Lower lobe of right lung (tissue), 2 donors: ENCODE results near the gene XYLT1. TPM values are rescaled to one million over a fixed set of nuclear protein-coding genes. Genes with fewer than 3 reads are reported as not detected.

Experiments
- ATAC-seq, 2 donors: fragments of 200-7000 bp; cut with Tn5 transposase; one replicate each; pipeline ENCODE4 v1.9.1; 2020 to 2022; ENCODE audit warnings: mild to moderate bottlenecking in 2 of 2, moderate library complexity in 2 of 2
- DNase-seq: peaks from one replicate; pipeline ENCODE4 v3.0.0-alpha.2; 2020
- H3K27ac ChIP-seq: fragments of 200-600 bp; one replicate; pipeline ENCODE4 v1.8.0; 2022
- H3K27me3 ChIP-seq: fragments of 200-600 bp; one replicate; pipeline ENCODE4 v1.8.0; 2022; ENCODE audit warnings: low read depth
- H3K36me3 ChIP-seq: fragments of 200-600 bp; one replicate; pipeline ENCODE4 v1.8.0; 2022; ENCODE audit warnings: mild to moderate bottlenecking
- H3K4me1 ChIP-seq: fragments of 200-600 bp; one replicate; pipeline ENCODE4 v1.8.0; 2022
- H3K4me3 ChIP-seq: fragments of 200-600 bp; one replicate; pipeline ENCODE4 v1.8.0; 2022; ENCODE audit warnings: mild to moderate bottlenecking
- H3K9me3 ChIP-seq: fragments of 200-600 bp; one replicate; pipeline ENCODE4 v1.8.0; 2022
- intact Hi-C: fragments of 100-400 bp; cut with DNase I; formaldehyde crosslinking; loops from one replicate; pipeline ENCODE4 v1.11.0; 2022
- total RNA-seq: library from RNA; stranded (reverse); fragmentation: NEBNext Ultra II Directional; extraction: Animal tissue kit (Norgen Biotek cat#: 25700); gene quantifications from one replicate; pipeline ENCODE4 v1.2.1, GENCODE V29; 2021
- TF ChIP-seq, protein P1 (sequence below): fragments of 200-600 bp; IDR thresholded peaks from one replicate; pipeline ENCODE4 v1.8.0; 2022; ENCODE audit warnings: antibody characterized with exemption, mild to moderate bottlenecking
- donor health status: DM: no; HTN: yes; CAD: no; lungs with severe emphysema.

Gene XYLT1
- total RNA-seq, 1 donor from 2014 or later = 9.0 TPM

DNA sequence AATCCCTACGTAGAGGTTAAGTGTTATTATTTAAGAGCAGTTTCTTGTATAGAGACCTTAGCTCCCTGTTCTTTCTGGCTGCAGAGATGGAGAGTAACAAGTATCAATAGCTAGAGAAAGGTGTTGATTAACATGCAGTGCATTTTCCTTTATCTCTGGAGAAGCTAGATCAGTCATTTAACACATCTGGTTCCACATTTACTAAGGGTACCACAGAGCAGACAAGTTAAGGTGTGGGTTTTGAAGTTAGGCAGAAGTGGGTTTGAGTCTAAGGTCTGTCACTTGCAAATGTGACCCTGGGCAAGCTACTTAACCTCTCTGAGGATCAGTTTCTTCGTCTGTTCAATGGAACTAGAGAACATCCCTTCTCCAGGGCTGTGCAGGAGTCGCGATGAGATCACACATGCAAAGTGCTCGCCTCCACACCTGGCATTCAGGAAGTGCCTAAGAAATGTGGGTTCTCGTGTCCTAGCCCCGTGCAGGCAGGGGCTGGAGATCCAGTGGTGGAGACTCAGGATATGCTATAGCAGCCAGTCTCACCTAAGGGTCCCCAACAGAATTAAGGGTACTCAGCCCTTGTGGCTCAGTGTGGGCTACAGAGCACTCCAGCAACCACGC, 224.4 kb downstream of the XYLT1 start:
- no peaks in the 10 kb centered on the region for H3K36me3 ChIP-seq
- no peaks in the 10 kb centered on the region for H3K9me3 ChIP-seq
- intact Hi-C loops = no loop called here
- no peak overlapping the region for H3K4me3 ChIP-seq
- H3K27me3 ChIP-seq = no peaks in the 10 kb centered on the region
- H3K4me1 ChIP-seq = no peaks in the 10 kb centered on the region
- TF ChIP-seq, protein P1, sequence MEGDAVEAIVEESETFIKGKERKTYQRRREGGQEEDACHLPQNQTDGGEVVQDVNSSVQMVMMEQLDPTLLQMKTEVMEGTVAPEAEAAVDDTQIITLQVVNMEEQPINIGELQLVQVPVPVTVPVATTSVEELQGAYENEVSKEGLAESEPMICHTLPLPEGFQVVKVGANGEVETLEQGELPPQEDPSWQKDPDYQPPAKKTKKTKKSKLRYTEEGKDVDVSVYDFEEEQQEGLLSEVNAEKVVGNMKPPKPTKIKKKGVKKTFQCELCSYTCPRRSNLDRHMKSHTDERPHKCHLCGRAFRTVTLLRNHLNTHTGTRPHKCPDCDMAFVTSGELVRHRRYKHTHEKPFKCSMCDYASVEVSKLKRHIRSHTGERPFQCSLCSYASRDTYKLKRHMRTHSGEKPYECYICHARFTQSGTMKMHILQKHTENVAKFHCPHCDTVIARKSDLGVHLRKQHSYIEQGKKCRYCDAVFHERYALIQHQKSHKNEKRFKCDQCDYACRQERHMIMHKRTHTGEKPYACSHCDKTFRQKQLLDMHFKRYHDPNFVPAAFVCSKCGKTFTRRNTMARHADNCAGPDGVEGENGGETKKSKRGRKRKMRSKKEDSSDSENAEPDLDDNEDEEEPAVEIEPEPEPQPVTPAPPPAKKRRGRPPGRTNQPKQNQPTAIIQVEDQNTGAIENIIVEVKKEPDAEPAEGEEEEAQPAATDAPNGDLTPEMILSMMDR = no peak
- no peak overlapping the region for H3K27ac ChIP-seq
- no peak for ATAC-seq
- DNase-seq = no peak

DNA sequence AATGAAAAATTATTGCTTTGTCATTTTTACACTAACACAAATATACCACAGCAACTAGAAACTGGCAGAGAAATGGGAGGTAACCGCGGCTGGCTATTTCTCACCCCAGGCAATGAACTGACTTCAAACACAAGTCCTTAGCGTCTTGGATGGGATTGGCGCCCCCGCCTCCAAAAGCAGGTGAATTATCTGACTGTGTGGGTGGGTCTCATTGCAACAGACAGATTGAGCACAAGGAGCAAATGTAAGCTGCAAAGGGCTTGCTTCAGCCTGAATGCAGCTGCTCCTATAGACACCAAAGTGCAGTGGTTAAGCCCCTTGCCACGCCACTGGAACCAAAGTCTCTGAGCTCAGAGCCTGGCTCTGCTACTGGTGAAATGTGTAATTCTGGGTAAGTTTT, 225.0 kb downstream of the XYLT1 start:
- intact Hi-C loops = no loop called here
- TF ChIP-seq, protein P1 = no peak
- H3K9me3 ChIP-seq = no peaks in the 10 kb centered on the region
- ATAC-seq (no peak), DNase-seq (no peak)
- H3K27me3 ChIP-seq = no peaks in the 10 kb centered on the region
- H3K4me1 ChIP-seq = no peaks in the 10 kb centered on the region
- no peaks in the 10 kb centered on the region for H3K36me3 ChIP-seq
- H3K4me3 ChIP-seq = no peak overlapping the region
- H3K27ac ChIP-seq = no peak overlapping the region

DNA sequence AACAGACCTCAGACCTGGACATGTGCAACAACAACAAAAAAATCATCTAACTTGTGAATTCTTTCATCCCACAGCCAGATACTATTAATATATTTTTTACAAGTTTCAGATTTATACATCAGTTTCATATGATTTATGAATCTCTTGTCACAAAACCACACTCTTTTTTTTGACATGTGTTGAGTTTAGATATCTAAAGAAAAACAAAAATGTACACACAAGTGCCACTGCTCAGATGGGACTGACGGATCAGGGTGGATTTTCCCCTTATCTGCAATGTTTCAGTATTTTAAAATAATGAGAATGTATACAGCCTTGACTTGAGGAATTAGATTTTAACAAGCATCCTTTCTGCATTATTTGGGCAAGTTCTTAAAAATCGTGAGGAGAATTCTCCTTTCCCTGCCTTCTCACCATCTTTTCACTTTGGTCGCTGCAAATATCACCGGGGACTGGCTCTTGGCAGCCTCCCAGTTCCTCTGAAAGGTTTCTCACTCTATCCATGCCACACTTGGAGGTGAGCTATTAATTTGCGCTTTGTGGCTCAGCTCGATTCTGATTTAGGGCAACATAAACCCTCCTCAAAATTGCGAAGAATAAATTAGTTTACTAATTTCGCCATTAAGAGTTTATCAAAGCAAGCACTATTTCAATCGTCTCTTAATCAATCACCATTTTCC, 225.7 kb downstream of the XYLT1 start:
- Histone ChIP-seq H3K27me3 (no peaks in the 10 kb centered on the region), H3K4me3 (no peak overlapping the region), H3K36me3 (no peaks in the 10 kb centered on the region), H3K27ac (no peak overlapping the region), H3K9me3 (no peaks in the 10 kb centered on the region), H3K4me1 (no peaks in the 10 kb centered on the region)
- TF ChIP-seq, protein P1 = no peak
- intact Hi-C loops = no loop called here
- ATAC-seq (no peak), DNase-seq (no peak)

DNA sequence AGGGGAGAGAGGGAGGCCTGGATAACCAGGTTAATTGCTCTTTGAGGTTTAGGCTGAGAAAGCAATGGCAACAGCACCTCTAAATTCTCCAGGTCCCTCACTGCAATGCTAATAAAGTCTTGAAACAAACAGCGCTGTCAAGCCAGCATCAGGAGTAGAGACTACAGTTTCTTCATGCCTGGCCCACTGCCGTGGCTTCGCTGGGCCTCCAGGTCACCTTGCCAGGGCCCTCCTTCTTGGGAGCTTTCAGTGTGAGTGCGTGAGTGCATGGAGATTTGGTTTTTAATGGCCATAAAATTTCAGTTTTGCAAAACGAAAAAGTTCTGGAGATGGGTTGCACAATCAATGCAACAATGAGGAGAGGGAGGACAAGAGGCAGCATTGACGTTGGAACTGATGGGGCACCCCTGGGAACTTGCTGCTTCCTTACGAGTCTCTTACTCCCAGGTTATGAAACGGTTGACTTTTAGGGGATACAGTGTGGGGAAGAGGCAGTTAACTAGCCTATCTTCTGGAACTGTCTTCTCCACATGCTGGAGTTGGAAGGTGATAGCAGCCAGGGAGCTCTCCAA, 229.4 kb downstream of the XYLT1 start:
- no peaks in the 10 kb centered on the region for H3K9me3 ChIP-seq
- TF ChIP-seq, protein P1 = no peak
- no peaks in the 10 kb centered on the region for H3K27me3 ChIP-seq
- no peaks in the 10 kb centered on the region for H3K4me1 ChIP-seq
- H3K36me3 ChIP-seq = no peaks in the 10 kb centered on the region
- DNase-seq (no peak), ATAC-seq (no peak)
- no peak overlapping the region for H3K27ac ChIP-seq
- no peak overlapping the region for H3K4me3 ChIP-seq
- intact Hi-C loops = no loop called here

DNA sequence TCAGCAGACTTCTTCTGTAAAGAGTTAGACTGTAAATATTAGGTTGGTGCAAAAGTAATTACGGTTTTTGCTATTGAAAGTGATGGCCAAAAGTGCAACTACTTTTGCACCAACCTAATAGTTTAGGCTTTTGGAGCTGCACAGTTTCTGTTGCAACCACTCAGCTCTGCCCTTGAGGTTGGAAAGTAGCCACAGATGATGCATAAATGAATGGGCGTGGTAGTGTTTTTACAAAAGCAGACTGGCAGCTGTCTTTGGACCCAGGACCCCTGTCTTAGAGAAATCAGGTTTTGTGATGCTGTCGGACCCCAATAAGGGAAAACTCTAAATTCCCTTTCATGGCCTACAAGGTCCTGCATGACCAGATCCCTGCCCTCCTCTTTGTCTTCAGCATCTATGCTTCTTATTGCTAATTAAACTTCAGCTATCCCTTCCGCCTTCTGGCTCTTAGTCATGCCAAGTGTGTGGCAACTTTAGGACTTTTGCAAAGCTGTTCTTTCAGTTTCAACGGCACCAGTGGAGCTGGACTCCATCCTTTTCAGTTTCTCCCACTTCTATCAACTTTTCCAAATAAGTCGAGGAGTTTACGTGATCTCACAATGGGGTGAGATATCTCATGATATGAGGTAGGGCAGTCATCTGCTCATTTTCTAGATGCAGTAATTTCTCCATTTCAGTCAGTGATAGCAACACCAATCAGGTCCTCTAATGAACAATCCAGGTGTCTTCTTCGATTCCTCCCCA, 232.3 kb downstream of the XYLT1 start:
- H3K4me3 ChIP-seq = no peak overlapping the region
- no peak overlapping the region for H3K27ac ChIP-seq
- H3K9me3 ChIP-seq = no peaks in the 10 kb centered on the region
- intact Hi-C loops = no loop called here
- H3K27me3 ChIP-seq = no peaks in the 10 kb centered on the region
- no peaks in the 10 kb centered on the region for H3K4me1 ChIP-seq
- no peak for DNase-seq
- ATAC-seq = no peak
- TF ChIP-seq, protein P1 = no peak
- no peaks in the 10 kb centered on the region for H3K36me3 ChIP-seq
